Measurements from ENCODE around the gene LENG8.
A peak's percentile ranks its signal among the peaks of the same experiment; 100 is the strongest.
"Not testable (repeated sequence)": the region's sequence is repeated elsewhere in the genome, so short reads cannot be mapped to it uniquely, and the experiment has no call there.

The LENG8 gene

GRCh38 chr19:54464630-54465425 is 15.8 kb downstream of the LENG8 start:
- Histone ChIP-seq H3K4me3 (ENCODE audit: low read depth in 1 of 2, low read length in 2 of 2) (peak overlapping the region; percentile 35 to 62; a peak in 3 of 4 replicates), H3K36me3 (ENCODE audit: insufficient read depth, low read length) (peaks cover 29% of the 10 kb centered on the region), H4K20me1 (ENCODE audit: insufficient read depth, low read length) (peaks cover 30% of the 10 kb centered on the region), H3K4me2 (ENCODE audit: insufficient read depth, low read length) (peak overlapping the region; percentile 96), H3K9ac (ENCODE audit: low read depth, low read length) (peak overlapping the region; percentile 52), H3K27me3 (ENCODE audit: insufficient read depth, low read length, poor library complexity) (peaks cover 6% of the 10 kb centered on the region), H3K4me1 (ENCODE audit: insufficient read depth, low read length) (peaks cover 16% of the 10 kb centered on the region), H3K9me3 (ENCODE audit: insufficient read depth, low read length, severe bottlenecking) (no peaks in the 10 kb centered on the region), H3K79me2 (ENCODE audit: insufficient read depth, low read length) (peaks cover 3% of the 10 kb centered on the region; the same call in 1 of the 2 replicates), H3K27ac (ENCODE audit: low read length) (no peak overlapping the region), H2AFZ (ENCODE audit: low read depth, low read length) (peak overlapping the region; percentile 77)
- DNase-seq = peak; percentile 67
- ATAC-seq (ENCODE audit: insufficient read depth, low read depth) = peak; percentile 78
- no peak for TF ChIP-seq EZH2 (IDR thresholded peaks at IDR 0.05; ENCODE audit: borderline replicate concordance, low read depth, low read length, severe bottlenecking)
- no peak for TF ChIP-seq CTCF (IDR thresholded peaks at IDR 0.05; ENCODE audit: borderline replicate concordance, extremely low read depth, low read length, poor library complexity, severe bottlenecking)

- ATAC-seq (ENCODE audit: insufficient read depth, low read depth) = no peak
- no peak overlapping the region for H3K9ac ChIP-seq (ENCODE audit: low read depth, low read length)
- H3K36me3 ChIP-seq (ENCODE audit: insufficient read depth, low read length) = peaks cover 23% of the 10 kb centered on the region
- no peaks in the 10 kb centered on the region for H3K9me3 ChIP-seq (ENCODE audit: insufficient read depth, low read length, severe bottlenecking)
- peaks cover 11% of the 10 kb centered on the region for H3K27me3 ChIP-seq (ENCODE audit: insufficient read depth, low read length, poor library complexity)
- H3K79me2 ChIP-seq (ENCODE audit: insufficient read depth, low read length) = no peaks in the 10 kb centered on the region
- H3K4me1 ChIP-seq (ENCODE audit: insufficient read depth, low read length) = peaks cover 16% of the 10 kb centered on the region
- H2AFZ ChIP-seq (ENCODE audit: low read depth, low read length) = no peak overlapping the region
- H3K27ac ChIP-seq (ENCODE audit: low read length) = no peak overlapping the region
- H3K4me2 ChIP-seq (ENCODE audit: insufficient read depth, low read length) = no peak overlapping the region
- DNase-seq = no peak
- peaks cover 25% of the 10 kb centered on the region for H4K20me1 ChIP-seq (ENCODE audit: insufficient read depth, low read length)
- TF ChIP-seq CTCF (IDR thresholded peaks at IDR 0.05; ENCODE audit: borderline replicate concordance, extremely low read depth, low read length, poor library complexity, severe bottlenecking) (no peak), EZH2 (IDR thresholded peaks at IDR 0.05; ENCODE audit: borderline replicate concordance, low read depth, low read length, severe bottlenecking) (no peak)
- no peak overlapping the region for H3K4me3 ChIP-seq (ENCODE audit: low read depth in 1 of 2, low read length in 2 of 2)
These were observed 16.6 kb downstream of the LENG8 start for GRCh38 chr19:54465426-54466109.

GRCh38 chr19:54466110-54466480 is 17.1 kb downstream of the LENG8 start:
- not testable (repeated sequence) for H3K79me2 ChIP-seq (ENCODE audit: insufficient read depth, low read length); H3K4me3 ChIP-seq (ENCODE audit: low read depth in 1 of 2, low read length in 2 of 2); H3K27ac ChIP-seq (ENCODE audit: low read length); H3K9me3 ChIP-seq (ENCODE audit: insufficient read depth, low read length, severe bottlenecking); DNase-seq; H3K4me2 ChIP-seq (ENCODE audit: insufficient read depth, low read length); ATAC-seq (ENCODE audit: insufficient read depth, low read depth); H2AFZ ChIP-seq (ENCODE audit: low read depth, low read length); H3K9ac ChIP-seq (ENCODE audit: low read depth, low read length)
- Histone ChIP-seq H3K27me3 (ENCODE audit: insufficient read depth, low read length, poor library complexity) (peaks cover 16% of the 10 kb centered on the region), H3K36me3 (ENCODE audit: insufficient read depth, low read length) (peaks cover 18% of the 10 kb centered on the region), H3K4me1 (ENCODE audit: insufficient read depth, low read length) (peaks cover 16% of the 10 kb centered on the region), H4K20me1 (ENCODE audit: insufficient read depth, low read length) (peaks cover 20% of the 10 kb centered on the region)

GRCh38 chr19:54469496-54469934 is 20.5 kb downstream of the LENG8 start:
- Histone ChIP-seq H2AFZ (ENCODE audit: low read depth, low read length) (no peak overlapping the region), H4K20me1 (ENCODE audit: insufficient read depth, low read length) (0 out of 2 replicates have a peak, but pooled peaks cover 4% of the 10 kb centered on the region), H3K36me3 (ENCODE audit: insufficient read depth, low read length) (no peaks in the 10 kb centered on the region), H3K4me1 (ENCODE audit: insufficient read depth, low read length) (peaks cover 3% of the 10 kb centered on the region), H3K4me3 (ENCODE audit: low read depth in 1 of 2, low read length in 2 of 2) (no peak overlapping the region), H3K4me2 (ENCODE audit: insufficient read depth, low read length) (no peak overlapping the region), H3K27me3 (ENCODE audit: insufficient read depth, low read length, poor library complexity) (peaks cover 21% of the 10 kb centered on the region), H3K27ac (ENCODE audit: low read length) (no peak overlapping the region), H3K79me2 (ENCODE audit: insufficient read depth, low read length) (no peaks in the 10 kb centered on the region), H3K9me3 (ENCODE audit: insufficient read depth, low read length, severe bottlenecking) (no peaks in the 10 kb centered on the region), H3K9ac (ENCODE audit: low read depth, low read length) (no peak overlapping the region)
- TF ChIP-seq EZH2 (IDR thresholded peaks at IDR 0.05; ENCODE audit: borderline replicate concordance, low read depth, low read length, severe bottlenecking) (no peak), CTCF (IDR thresholded peaks at IDR 0.05; ENCODE audit: borderline replicate concordance, extremely low read depth, low read length, poor library complexity, severe bottlenecking) (no peak)
- DNase-seq (no peak), ATAC-seq (ENCODE audit: insufficient read depth, low read depth) (no peak)
